Lung microvascular endothelial cell (primary cell): Measurements from ENCODE around the gene ACBD3. TPM values are rescaled to one million over a fixed set of nuclear protein-coding genes. Genes with fewer than 3 reads are reported as not detected.
A peak's percentile ranks its signal among the peaks of the same experiment; 100 is the strongest.
"Not testable (repeated sequence)": the region's sequence is repeated elsewhere in the genome, so short reads cannot be mapped to it uniquely, and the experiment has no call there.

ENCODE experiments used
- DNase-seq, 2 donors: peaks; one replicate each; pipeline versions ENCODE4 v3.0.0 to v3.0.0-alpha.2; 2010; ENCODE audit warnings: low read depth in 2 of 2
- total RNA-seq: library from RNA; depleted of rRNA; stranded (reverse); fragments of >200 nt; gene quantifications from 2 replicates; pipeline ENCODE4 v1.2.1, GENCODE V29; 2014

ACBD3 gene
- total RNA-seq = 22.7 and 33.9 TPM in 2 replicates

GRCh38 chr1:226186124-226187018 lies at the start of gene ACBD3:
ACBD3 (minus strand) TSS chr1:226186741; CDS start chr1:226186675, 66 bp downstream.
- DNase-seq = peak; percentile 83 to 86

- DNase-seq = no peak
Measured at GRCh38 chr1:226233806-226234205, 47.3 kb upstream of the ACBD3 start.

- DNase-seq = no peak
Measured at GRCh38 chr1:226233293-226233692, 46.8 kb upstream of the ACBD3 start.

- DNase-seq = no peak
Measured at GRCh38 chr1:226226601-226227000, 40.1 kb upstream of the ACBD3 start.

GRCh38 chr1:226223786-226224244 lies 37.3 kb upstream of the ACBD3 start:
- DNase-seq = peak in 1 of 2 donors; percentile 25

GRCh38 chr1:226223157-226223785 lies 36.7 kb upstream of the ACBD3 start, which contains the start of gene MIXL1:
MIXL1 (plus strand) TSS chr1:226223664; CDS start chr1:226223682, 18 bp downstream.
- DNase-seq = peak in 1 of 2 donors; percentile 13

GRCh38 chr1:226222686-226223085 lies 36.1 kb upstream of the ACBD3 start:
- no peak for DNase-seq

- no peak for DNase-seq
Measured at GRCh38 chr1:226220473-226221189, 34.1 kb upstream of the ACBD3 start.

- no peak for DNase-seq
Measured at GRCh38 chr1:226217273-226217672, 30.7 kb upstream of the ACBD3 start.

- DNase-seq = no peak
Measured at GRCh38 chr1:226216056-226216455, 29.5 kb upstream of the ACBD3 start.

- no peak for DNase-seq
Measured at GRCh38 chr1:226215239-226215638, 28.7 kb upstream of the ACBD3 start.

GRCh38 chr1:226212545-226212944 lies 26.0 kb upstream of the ACBD3 start:
- no peak for DNase-seq

- DNase-seq = no peak
Measured at GRCh38 chr1:226211181-226211821, 24.8 kb upstream of the ACBD3 start.

GRCh38 chr1:226210571-226211176 lies 24.1 kb upstream of the ACBD3 start:
- DNase-seq = no peak

GRCh38 chr1:226209307-226210059 lies 22.9 kb upstream of the ACBD3 start:
- DNase-seq = peak; percentile 19 to 42

- DNase-seq = no peak
Measured at GRCh38 chr1:226207048-226207447, 20.5 kb upstream of the ACBD3 start.

- DNase-seq = no peak
Measured at GRCh38 chr1:226204198-226204597, 17.7 kb upstream of the ACBD3 start.

GRCh38 chr1:226203655-226204054 lies 17.1 kb upstream of the ACBD3 start:
- no peak for DNase-seq

GRCh38 chr1:226203240-226203639 lies 16.7 kb upstream of the ACBD3 start:
- no peak for DNase-seq

GRCh38 chr1:226202666-226203065 lies 16.1 kb upstream of the ACBD3 start:
- DNase-seq = not testable (repeated sequence)
